PC-9 (cell line): ENCODE measurements around the gene OGA. TPM values are rescaled to one million over a fixed set of nuclear protein-coding genes. Genes with fewer than 3 reads are reported as not detected.
"Not testable (repeated sequence)": the region's sequence is repeated elsewhere in the genome, so short reads cannot be mapped to it uniquely, and the experiment has no call there.

Source experiments
- BruUV-seq: library from RNA; stranded (reverse); fragments of 400-500 nt; replicated peaks from 2 replicates; lab custom pipeline; 2021; lab: Mats Ljungman, UMichigan
- CTCF ChIA-PET: fragments of 300-600 bp; sonication (Branson Sonifier 250); formaldehyde crosslinking; loops from one replicate; lab custom pipeline; 2022; ENCODE audit warnings: antibody characterized with exemption; lab: Charles Lee
- POLR2A ChIA-PET: fragments of 300-600 bp; sonication (Branson Sonifier 250); formaldehyde crosslinking; loops from one replicate; lab custom pipeline; 2022; ENCODE audit warnings: antibody characterized with exemption; ENCODE audit not compliant: unreplicated experiment; lab: Charles Lee
- DNase-seq, 2 experiments: peaks; one replicate each; pipeline versions ENCODE4 v3.0.0 to v3.0.0-alpha.2; 2015 to 2022; ENCODE audit warnings: mixed read lengths in 1 of 2
- H2AFZ ChIP-seq: fragments of 200-600 bp; sonication (generic); 2 replicates; pipeline ENCODE4 v1.8.1; 2017; ENCODE audit warnings: antibody characterized with exemption
- H3F3A ChIP-seq: fragments of 200-600 bp; sonication (generic); 2 replicates; pipeline ENCODE4 v1.8.1; 2017; ENCODE audit warnings: antibody characterized with exemption, mild to moderate bottlenecking, low read depth; ENCODE audit not compliant: insufficient read depth
- H3K27ac ChIP-seq: fragments of 200-600 bp; sonication (generic); 2 replicates; pipeline ENCODE4 v1.6.1; 2016; ENCODE audit warnings: mixed run types
- H3K27me3 ChIP-seq: fragments of 200-600 bp; sonication (generic); 2 replicates; pipeline ENCODE4 v1.6.1; 2016; ENCODE audit warnings: low read depth, mixed run types; ENCODE audit not compliant: insufficient read depth
- H3K36me3 ChIP-seq: fragments of 200-600 bp; sonication (generic); 2 replicates; pipeline ENCODE4 v1.6.1; 2016; ENCODE audit warnings: low read depth, mixed run types
- H3K4me1 ChIP-seq: fragments of 200-600 bp; sonication (generic); replicated peaks from 2 replicates; pipeline ENCODE4 v1.6.1; 2016; ENCODE audit warnings: mixed run types; ENCODE audit not compliant: insufficient read depth
- H3K4me2 ChIP-seq: fragments of 200-600 bp; sonication (generic); 2 replicates; pipeline ENCODE4 v1.6.1; 2017; ENCODE audit warnings: mixed run types
- H3K4me3 ChIP-seq: fragments of 200-600 bp; sonication (generic); 2 replicates; pipeline ENCODE4 v1.6.1; 2016; ENCODE audit warnings: mixed run types
- H3K79me2 ChIP-seq: fragments of 200-600 bp; sonication (generic); 2 replicates; pipeline ENCODE4 v1.6.1; 2017; ENCODE audit warnings: low read depth, mixed run types
- H3K9me2 ChIP-seq: fragments of 200-600 bp; sonication (generic); 2 replicates; pipeline ENCODE4 v1.8.1; 2017; ENCODE audit warnings: mild to moderate bottlenecking; ENCODE audit not compliant: insufficient read depth
- H3K9me3 ChIP-seq: fragments of 200-600 bp; sonication (generic); 2 replicates; pipeline ENCODE4 v1.8.1; 2016; ENCODE audit warnings: low read depth; ENCODE audit not compliant: insufficient read depth
- H4K20me1 ChIP-seq: fragments of 200-600 bp; sonication (generic); 2 replicates; pipeline ENCODE4 v1.8.1; 2017; ENCODE audit not compliant: insufficient read depth
- EZH2 ChIP-seq: fragments of 200-600 bp; sonication (generic); IDR thresholded peaks from 2 replicates; pipeline ENCODE4 v1.8.0; 2017; ENCODE audit warnings: antibody characterized with exemption, low read depth
- intact Hi-C: fragments of 100-400 bp; cut with micrococcal nuclease; formaldehyde crosslinking; loops from one replicate; pipeline ENCODE4 v1.10.0; 2022; ENCODE audit not compliant: unreplicated experiment
- total RNA-seq: library from RNA; stranded (reverse); gene quantifications from 2 replicates; pipeline ENCODE4 v1.2.3, GENCODE V29; 2021
- TF ChIP-seq, protein P1 (sequence below): fragments of 200-600 bp; sonication (generic); conservative IDR thresholded peaks from 2 replicates; pipeline ENCODE4 v1.6.1; 2017; ENCODE audit warnings: mixed run types, antibody characterized with exemption, mild to moderate bottlenecking, moderate library complexity

OGA gene
- total RNA-seq, 1 experiment from 2014 or later: 82.0 TPM

- H3K4me1 ChIP-seq: no peaks in the 10 kb centered on the region
- POLR2A ChIA-PET: interaction anchor here (0.6 kb wide), 1 partner anchor 245 kb away, joined by 3 read pairs; no protein-coding TSS in a partner anchor
- peaks cover under 1% of the 10 kb centered on the region; the same call in 1 of the 2 replicates for H3K36me3 ChIP-seq
- H2AFZ ChIP-seq: no peak overlapping the region
- no peaks in the 10 kb centered on the region for H3K27me3 ChIP-seq
- CTCF ChIA-PET: no interaction called here
- no peaks in the 10 kb centered on the region; the same call in 1 of the 2 replicates for H3F3A ChIP-seq
- H3K9me3 ChIP-seq: no peaks in the 10 kb centered on the region
- H3K4me2 ChIP-seq: no peak overlapping the region
- no peak overlapping the region for H3K27ac ChIP-seq
- H3K4me3 ChIP-seq: no peak overlapping the region
- no peaks in the 10 kb centered on the region for H3K9me2 ChIP-seq
- intact Hi-C loops: no loop called here
- DNase-seq: no peak
- BruUV-seq: no TSS peak
- no peaks in the 10 kb centered on the region for H3K79me2 ChIP-seq
- H4K20me1 ChIP-seq: 0 out of 2 replicates have a peak, but pooled peaks cover 5% of the 10 kb centered on the region
- no peak for TF ChIP-seq EZH2
- TF ChIP-seq, protein P1, sequence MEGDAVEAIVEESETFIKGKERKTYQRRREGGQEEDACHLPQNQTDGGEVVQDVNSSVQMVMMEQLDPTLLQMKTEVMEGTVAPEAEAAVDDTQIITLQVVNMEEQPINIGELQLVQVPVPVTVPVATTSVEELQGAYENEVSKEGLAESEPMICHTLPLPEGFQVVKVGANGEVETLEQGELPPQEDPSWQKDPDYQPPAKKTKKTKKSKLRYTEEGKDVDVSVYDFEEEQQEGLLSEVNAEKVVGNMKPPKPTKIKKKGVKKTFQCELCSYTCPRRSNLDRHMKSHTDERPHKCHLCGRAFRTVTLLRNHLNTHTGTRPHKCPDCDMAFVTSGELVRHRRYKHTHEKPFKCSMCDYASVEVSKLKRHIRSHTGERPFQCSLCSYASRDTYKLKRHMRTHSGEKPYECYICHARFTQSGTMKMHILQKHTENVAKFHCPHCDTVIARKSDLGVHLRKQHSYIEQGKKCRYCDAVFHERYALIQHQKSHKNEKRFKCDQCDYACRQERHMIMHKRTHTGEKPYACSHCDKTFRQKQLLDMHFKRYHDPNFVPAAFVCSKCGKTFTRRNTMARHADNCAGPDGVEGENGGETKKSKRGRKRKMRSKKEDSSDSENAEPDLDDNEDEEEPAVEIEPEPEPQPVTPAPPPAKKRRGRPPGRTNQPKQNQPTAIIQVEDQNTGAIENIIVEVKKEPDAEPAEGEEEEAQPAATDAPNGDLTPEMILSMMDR: no peak
These were observed 24.7 kb downstream of the OGA start for GRCh38 chr10:101793526-101793925.

DNA sequence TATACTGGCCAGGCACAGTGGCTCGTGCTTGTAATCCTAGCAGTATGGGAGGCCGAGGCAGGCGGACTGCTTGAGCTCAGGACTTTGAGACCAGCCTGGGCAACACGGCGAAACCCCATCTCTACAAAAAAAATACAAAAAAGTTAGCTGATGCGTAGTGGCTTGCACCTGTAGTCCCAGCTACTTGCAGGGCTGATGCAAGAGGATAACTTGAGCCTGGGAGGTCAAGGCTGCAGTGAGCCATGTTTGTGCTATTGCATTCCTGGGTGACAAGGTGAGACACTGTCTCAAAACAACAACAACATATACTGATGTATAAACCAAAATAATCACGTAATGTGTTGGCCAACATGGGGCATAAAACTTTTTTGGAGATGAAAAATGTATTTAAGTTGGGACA is 28.6 kb downstream of the OGA start:
- no peak overlapping the region for H3K27ac ChIP-seq
- H3K27me3 ChIP-seq: no peaks in the 10 kb centered on the region
- no peaks in the 10 kb centered on the region; the same call in 1 of the 2 replicates for H3K36me3 ChIP-seq
- H3K79me2 ChIP-seq: no peaks in the 10 kb centered on the region
- intact Hi-C loops: loop anchor here (10.0 kb wide), 1 partner anchor 335 kb away; no protein-coding TSS in a partner anchor
- H3K9me2 ChIP-seq: no peaks in the 10 kb centered on the region
- TF ChIP-seq, protein P1: no peak
- no peak for TF ChIP-seq EZH2
- H3K4me3 ChIP-seq: no peak overlapping the region
- DNase-seq: no peak
- no peaks in the 10 kb centered on the region for H3K9me3 ChIP-seq
- H3F3A ChIP-seq: peaks cover 14% of the 10 kb centered on the region; the same call in 1 of the 2 replicates
- H4K20me1 ChIP-seq: no peaks in the 10 kb centered on the region
- H3K4me2 ChIP-seq: no peak overlapping the region
- no TSS peak for BruUV-seq
- H3K4me1 ChIP-seq: no peaks in the 10 kb centered on the region
- ChIA-PET CTCF (no interaction called here), POLR2A (no interaction called here)
- H2AFZ ChIP-seq: no peak overlapping the region

GRCh38 chr10:101789231-101789630 is 29.0 kb downstream of the OGA start:
- POLR2A ChIA-PET, H3K4me2 ChIP-seq, DNase-seq, H3K9me3 ChIP-seq, H3K27ac ChIP-seq, H3K79me2 ChIP-seq, CTCF ChIA-PET, H3K36me3 ChIP-seq, H2AFZ ChIP-seq, H3K4me1 ChIP-seq, H3K4me3 ChIP-seq, H4K20me1 ChIP-seq, BruUV-seq, H3K27me3 ChIP-seq, H3K9me2 ChIP-seq: not testable (repeated sequence)
- intact Hi-C loops: loop anchor here (10.0 kb wide), 1 partner anchor 334 kb away; no protein-coding TSS in a partner anchor
- H3F3A ChIP-seq: peaks cover 19% of the 10 kb centered on the region
